GM15510 (cell line): ENCODE data around the gene RGS10.

Experiments used
- POLR2A ChIP-seq: IDR thresholded peaks from 3 replicates; pipeline ENCODE4 v1.6.1; 2011; ENCODE audit warnings: borderline replicate concordance; ENCODE audit not compliant: insufficient read length; ENCODE audit errors: extremely low read depth

The RGS10 gene

GRCh38 chr10:119507115-119507514 is 35.4 kb downstream of the RGS10 start:
- no peak for TF ChIP-seq POLR2A

GRCh38 chr10:119505588-119506315 is 36.8 kb downstream of the RGS10 start:
- no peak for TF ChIP-seq POLR2A

GRCh38 chr10:119505131-119505551 is 37.4 kb downstream of the RGS10 start:
- no peak for TF ChIP-seq POLR2A

- TF ChIP-seq POLR2A = no peak
Measured at GRCh38 chr10:119504651-119505050, 37.9 kb downstream of the RGS10 start.

- no peak for TF ChIP-seq POLR2A
Measured at GRCh38 chr10:119503821-119504220, 38.7 kb downstream of the RGS10 start.

- no peak for TF ChIP-seq POLR2A
Measured at GRCh38 chr10:119502618-119503155, 39.8 kb downstream of the RGS10 start.

GRCh38 chr10:119502209-119502608 is 40.3 kb downstream of the RGS10 start:
- no peak for TF ChIP-seq POLR2A

- TF ChIP-seq POLR2A = no peak
Measured at GRCh38 chr10:119501690-119502089, 40.8 kb downstream of the RGS10 start.

GRCh38 chr10:119500821-119501220 is 41.7 kb downstream of the RGS10 start:
- no peak for TF ChIP-seq POLR2A

GRCh38 chr10:119500123-119500795 is 42.3 kb downstream of the RGS10 start:
- TF ChIP-seq POLR2A = no peak

- TF ChIP-seq POLR2A = no peak
Measured at GRCh38 chr10:119499677-119500002, 42.9 kb downstream of the RGS10 start.

- no peak for TF ChIP-seq POLR2A
Measured at GRCh38 chr10:119498889-119499676, 43.4 kb downstream of the RGS10 start.

GRCh38 chr10:119497243-119497642 is 45.3 kb downstream of the RGS10 start:
- TF ChIP-seq POLR2A = no peak

- TF ChIP-seq POLR2A = no peak
Measured at GRCh38 chr10:119496273-119496672, 46.2 kb downstream of the RGS10 start.

GRCh38 chr10:119495545-119495944 is 47.0 kb downstream of the RGS10 start:
- TF ChIP-seq POLR2A = no peak
